ENCODE data around the gene MSH3.
"Not testable (repeated sequence)": the region's sequence is repeated elsewhere in the genome, so short reads cannot be mapped to it uniquely, and the experiment has no call there.

Gene MSH3

DNA sequence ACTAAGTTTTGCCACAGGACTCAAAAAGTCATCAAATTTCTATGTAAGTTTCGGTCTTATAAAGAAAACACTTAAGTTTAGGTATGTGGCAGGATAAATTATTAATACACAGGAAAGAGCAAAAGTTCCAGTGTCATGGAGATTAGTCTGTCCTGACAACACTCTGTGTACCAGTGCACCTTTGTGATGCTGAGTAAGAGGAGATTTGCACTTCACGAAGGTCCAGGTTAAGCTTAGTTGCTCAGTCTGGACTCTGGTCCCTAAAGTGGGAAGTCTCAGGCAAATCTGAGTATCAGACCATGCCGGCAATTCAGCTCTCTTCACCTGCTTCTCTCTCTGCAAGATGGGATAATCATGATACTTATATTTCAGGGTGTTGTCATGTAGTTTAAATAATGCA, 166.2 kb downstream of the MSH3 start:
- no peak for TF ChIP-seq ZFX (IDR thresholded peaks at IDR 0.05; ENCODE audit: borderline replicate concordance)
- TF ChIP-seq, protein P1, sequence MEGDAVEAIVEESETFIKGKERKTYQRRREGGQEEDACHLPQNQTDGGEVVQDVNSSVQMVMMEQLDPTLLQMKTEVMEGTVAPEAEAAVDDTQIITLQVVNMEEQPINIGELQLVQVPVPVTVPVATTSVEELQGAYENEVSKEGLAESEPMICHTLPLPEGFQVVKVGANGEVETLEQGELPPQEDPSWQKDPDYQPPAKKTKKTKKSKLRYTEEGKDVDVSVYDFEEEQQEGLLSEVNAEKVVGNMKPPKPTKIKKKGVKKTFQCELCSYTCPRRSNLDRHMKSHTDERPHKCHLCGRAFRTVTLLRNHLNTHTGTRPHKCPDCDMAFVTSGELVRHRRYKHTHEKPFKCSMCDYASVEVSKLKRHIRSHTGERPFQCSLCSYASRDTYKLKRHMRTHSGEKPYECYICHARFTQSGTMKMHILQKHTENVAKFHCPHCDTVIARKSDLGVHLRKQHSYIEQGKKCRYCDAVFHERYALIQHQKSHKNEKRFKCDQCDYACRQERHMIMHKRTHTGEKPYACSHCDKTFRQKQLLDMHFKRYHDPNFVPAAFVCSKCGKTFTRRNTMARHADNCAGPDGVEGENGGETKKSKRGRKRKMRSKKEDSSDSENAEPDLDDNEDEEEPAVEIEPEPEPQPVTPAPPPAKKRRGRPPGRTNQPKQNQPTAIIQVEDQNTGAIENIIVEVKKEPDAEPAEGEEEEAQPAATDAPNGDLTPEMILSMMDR (IDR thresholded peaks at IDR 0.05): no peak
- no peak overlapping the region for H3K27ac ChIP-seq

DNA sequence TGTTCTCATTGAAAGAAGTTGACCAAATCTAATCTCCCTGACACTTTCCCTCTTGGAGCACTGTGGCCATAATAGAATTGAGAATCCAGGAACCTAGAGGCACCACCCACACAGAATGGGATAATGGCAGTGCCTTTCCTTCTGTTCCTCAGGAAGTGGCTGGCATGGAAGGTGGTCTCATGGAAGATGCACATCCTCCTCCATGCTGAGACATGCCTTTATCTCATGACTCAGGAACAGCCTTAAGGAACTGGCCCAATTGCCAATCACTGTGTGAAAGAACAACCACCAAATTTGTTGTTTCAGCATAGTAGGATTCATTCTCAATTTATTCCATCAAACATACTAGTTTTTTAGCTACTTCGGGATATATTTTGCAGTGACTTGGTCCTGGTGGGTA, 168.2 kb downstream of the MSH3 start:
- H3K27ac ChIP-seq: no peak overlapping the region
- TF ChIP-seq, protein P1 (IDR thresholded peaks at IDR 0.05): no peak
- TF ChIP-seq ZFX (IDR thresholded peaks at IDR 0.05; ENCODE audit: borderline replicate concordance): no peak

DNA sequence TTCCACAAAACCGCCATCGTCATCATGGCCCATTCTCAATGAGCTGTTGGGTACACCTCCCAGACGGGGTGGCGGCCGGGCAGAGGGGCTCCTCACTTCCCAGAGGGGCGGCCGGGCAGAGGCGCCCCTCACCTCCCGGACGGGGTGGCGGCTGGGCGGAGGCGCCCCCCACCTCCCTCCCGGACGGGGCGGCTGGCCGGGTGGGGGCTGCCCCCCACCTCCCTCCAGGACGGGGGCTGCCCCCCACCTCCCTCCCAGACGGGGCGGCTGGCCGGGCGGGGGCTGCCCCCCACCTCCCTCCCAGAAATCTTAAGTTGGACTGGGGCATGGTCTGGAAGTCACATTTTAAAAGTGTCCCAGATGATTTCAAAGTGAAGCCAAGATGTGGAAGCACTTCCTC, 169.7 kb downstream of the MSH3 start:
- not testable (repeated sequence) for H3K27ac ChIP-seq

DNA sequence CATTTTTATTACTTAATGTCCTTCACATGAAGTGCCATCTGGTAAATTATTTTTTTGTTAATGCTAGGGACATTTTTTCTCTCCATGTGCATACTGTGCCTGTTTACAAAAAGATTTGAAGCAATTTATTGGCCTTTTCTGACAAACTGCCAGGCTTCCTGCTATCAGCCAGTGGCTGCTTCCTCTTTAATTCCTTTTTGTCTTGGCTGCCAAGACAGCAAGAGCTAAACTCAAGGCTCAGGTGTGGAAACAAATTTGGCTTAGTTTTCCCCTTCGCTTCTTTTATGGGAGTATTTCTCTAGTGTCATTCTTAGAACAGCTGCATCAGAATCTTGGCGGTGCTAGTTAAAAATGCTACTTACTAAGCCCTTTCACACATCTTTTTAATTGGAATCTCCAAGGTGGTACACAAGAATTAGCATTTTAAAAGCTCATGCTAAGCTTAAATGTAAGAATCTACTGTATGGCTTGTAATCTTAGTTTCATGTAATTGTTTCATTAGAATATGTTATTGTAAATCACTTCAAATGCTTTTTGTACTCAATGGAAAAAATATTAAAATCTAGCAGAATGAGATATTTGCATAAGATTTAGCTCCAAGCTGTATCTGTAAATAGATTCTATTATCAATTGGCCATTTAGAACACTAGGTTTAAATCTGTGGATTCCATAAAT, 171.5 kb downstream of the MSH3 start:
- H3K27ac ChIP-seq: peak overlapping the region; percentile 9; the same call in 1 of the 2 replicates
- TF ChIP-seq ZFX (IDR thresholded peaks at IDR 0.05; ENCODE audit: borderline replicate concordance): no peak
- TF ChIP-seq, protein P1 (IDR thresholded peaks at IDR 0.05): no peak

DNA sequence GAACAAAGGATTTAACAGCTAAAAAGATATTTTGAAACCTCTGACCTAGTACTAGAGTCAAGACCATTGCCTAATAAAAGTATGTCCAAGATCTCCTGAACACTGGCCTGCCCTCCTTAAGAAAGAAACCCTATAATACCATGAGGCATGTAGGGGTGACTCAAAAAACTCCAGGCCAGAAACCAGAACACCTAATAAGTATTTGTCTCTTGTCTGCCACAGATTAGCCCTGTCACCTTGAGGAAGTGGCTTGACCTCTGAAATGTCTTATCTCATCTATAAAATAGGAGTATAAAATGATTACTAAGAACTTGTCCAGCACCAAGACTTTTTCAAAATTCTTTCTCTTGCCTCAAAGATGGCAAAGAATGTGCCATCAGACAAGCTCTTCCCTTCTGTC, 180.3 kb downstream of the MSH3 start:
- no peak overlapping the region for H3K27ac ChIP-seq
- TF ChIP-seq, protein P1 (IDR thresholded peaks at IDR 0.05): no peak
- no peak for TF ChIP-seq ZFX (IDR thresholded peaks at IDR 0.05; ENCODE audit: borderline replicate concordance)

DNA sequence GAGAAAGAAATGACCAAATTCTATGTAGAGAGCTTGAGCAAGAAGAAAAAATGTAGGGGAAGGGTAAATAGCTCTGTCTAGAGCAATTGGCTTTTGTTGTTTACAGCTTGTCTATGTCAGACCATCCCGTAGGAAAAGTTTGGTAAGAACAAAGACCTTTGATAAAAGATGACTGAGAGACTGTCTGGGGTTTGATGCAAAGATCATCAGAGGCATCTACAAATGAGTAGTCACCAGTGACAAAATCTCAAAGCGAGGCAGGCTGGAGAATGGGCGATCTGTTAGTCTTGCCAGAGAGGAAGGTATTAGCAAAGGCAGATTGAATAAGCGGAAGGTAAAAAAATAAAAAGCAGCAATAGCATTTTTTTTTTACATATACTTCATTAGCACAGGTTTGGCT, 180.7 kb downstream of the MSH3 start:
- no peak overlapping the region for H3K27ac ChIP-seq
- no peak for TF ChIP-seq ZFX (IDR thresholded peaks at IDR 0.05; ENCODE audit: borderline replicate concordance)
- TF ChIP-seq, protein P1 (IDR thresholded peaks at IDR 0.05): no peak

DNA sequence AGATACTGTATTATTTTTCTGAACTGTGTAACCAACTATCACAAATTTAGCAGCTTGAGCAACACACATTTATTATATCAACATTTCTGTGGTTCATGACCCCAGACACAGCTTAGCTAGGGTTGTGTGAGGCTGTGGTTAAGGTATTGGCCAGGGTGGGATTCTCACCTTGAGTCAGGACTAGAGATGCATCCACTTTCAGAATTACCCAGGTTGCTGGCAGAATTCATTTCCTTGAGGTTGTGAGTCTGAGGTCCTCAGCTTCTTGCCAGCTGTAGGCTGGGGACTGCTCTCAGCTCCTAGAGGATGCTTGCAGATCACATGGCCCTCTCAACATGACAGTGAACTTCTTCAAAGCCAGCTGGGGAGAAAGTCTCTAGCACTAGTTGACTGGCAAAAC, 183.2 kb downstream of the MSH3 start:
- H3K27ac ChIP-seq: no peak overlapping the region
- no peak for TF ChIP-seq ZFX (IDR thresholded peaks at IDR 0.05; ENCODE audit: borderline replicate concordance)
- TF ChIP-seq, protein P1 (IDR thresholded peaks at IDR 0.05): no peak

DNA sequence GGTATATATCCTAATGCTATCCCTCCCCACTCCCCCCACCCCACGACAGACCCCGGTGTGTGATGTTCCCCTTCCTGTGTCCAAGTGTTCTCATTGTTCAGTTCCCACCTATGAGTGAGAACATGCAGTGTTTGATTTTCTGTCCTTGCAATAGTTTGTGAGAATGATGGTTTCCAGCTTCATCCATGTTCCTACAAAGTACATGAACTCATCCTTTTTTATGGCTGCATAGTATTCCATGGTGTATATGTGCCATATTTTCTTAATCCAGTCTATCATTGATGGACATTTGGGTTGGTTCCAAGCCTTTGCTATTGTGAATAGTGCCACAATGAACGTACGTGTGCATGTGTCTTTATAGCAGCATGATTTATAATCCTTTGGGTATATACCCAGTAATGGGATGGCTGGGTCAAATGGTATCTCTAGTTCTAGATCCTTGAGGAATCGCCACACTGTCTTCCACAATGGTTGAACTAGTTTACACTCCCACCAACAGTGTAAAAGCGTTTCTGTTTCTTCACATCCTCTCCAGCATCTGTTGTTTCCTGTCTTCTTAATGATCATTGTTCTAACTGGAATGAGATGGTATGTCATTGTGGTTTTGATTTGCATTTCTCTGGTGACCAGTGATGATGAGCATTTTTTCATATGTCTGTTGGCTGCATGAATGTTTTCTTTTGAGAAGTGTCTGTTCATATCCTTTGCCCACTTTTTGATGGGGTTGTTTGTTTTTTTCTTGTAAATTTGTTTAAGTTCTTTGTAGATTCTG, 186.8 kb downstream of the MSH3 start:
- not testable (repeated sequence) for H3K27ac ChIP-seq

DNA sequence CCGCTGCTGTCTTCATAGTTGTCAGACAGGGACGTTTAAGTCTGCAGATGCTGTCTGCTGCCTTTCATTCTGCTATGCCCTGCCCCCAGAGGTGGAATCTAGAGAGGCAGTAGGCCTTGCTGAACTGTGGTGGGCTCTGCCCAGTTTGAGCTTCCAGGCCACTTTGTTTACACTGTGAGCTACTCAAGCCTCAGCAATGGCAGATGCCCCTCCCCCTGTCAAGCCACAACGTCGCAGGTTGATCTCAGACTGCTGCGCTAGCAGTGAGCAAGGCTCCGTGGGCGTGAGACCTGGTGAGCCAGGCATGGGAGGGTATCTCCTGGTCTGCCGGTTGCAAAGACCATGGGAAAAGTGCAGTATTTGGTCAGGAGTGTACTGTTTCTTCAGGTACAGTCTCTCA, 192.0 kb downstream of the MSH3 start:
- H3K27ac ChIP-seq: not testable (repeated sequence)

DNA sequence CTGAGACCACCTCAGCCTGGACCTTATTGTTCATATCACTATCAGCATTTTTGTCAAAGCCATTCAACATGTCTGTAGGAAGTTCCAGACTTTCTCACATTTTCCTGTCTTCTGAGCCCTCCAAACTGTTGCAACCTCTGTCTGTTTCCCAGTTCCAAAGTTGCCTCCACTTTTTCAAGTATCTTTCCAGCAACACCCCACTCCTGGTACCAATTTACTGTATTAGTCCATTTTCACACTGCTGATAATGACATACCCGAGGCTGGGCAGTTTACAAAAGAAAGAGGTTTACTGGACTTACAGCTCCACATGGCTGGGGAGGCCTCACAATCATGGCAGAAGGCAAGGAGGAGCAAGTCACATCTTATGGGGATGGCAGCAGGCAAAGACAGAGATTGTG, 195.7 kb downstream of the MSH3 start:
- not testable (repeated sequence) for H3K27ac ChIP-seq
